Panc1 (cell line): Measurements from ENCODE around the gene FTO.

ENCODE experiments used
- POLR2AphosphoS5 ChIP-seq: IDR thresholded peaks from 2 replicates; pipeline ENCODE4 v1.6.1; 2012; ENCODE audit warnings: mild to moderate bottlenecking, low read depth, low read length, moderate library complexity
- REST ChIP-seq, 2 experiments: IDR thresholded peaks; 2 replicates each; pipeline ENCODE4 v1.6.1; 2011 to 2012; ENCODE audit warnings: low read depth in 2 of 2, control low read depth in 1 of 2, low read length in 1 of 2, mild to moderate bottlenecking in 1 of 2, moderate library complexity in 1 of 2; ENCODE audit not compliant: insufficient read depth in 1 of 2
- SIN3A ChIP-seq: IDR thresholded peaks from 2 replicates; pipeline ENCODE4 v1.6.1; 2012; ENCODE audit warnings: low read depth, mild to moderate bottlenecking, low read length, moderate library complexity, borderline replicate concordance; ENCODE audit not compliant: insufficient read depth
- TCF7L2 ChIP-seq: IDR thresholded peaks from 2 replicates; pipeline ENCODE4 v1.6.1; 2011; ENCODE audit warnings: mild to moderate bottlenecking, low read depth, low read length, inconsistent platforms
- TF ChIP-seq, protein P1 (sequence below): fragments of 450-650 bp; IDR thresholded peaks from 2 replicates; pipeline ENCODE4 v1.5.1; 2017; ENCODE audit warnings: mild to moderate bottlenecking

GRCh38 chr16:53816211-53816836 is 112.4 kb downstream of the FTO start:
- TF ChIP-seq, protein P1, sequence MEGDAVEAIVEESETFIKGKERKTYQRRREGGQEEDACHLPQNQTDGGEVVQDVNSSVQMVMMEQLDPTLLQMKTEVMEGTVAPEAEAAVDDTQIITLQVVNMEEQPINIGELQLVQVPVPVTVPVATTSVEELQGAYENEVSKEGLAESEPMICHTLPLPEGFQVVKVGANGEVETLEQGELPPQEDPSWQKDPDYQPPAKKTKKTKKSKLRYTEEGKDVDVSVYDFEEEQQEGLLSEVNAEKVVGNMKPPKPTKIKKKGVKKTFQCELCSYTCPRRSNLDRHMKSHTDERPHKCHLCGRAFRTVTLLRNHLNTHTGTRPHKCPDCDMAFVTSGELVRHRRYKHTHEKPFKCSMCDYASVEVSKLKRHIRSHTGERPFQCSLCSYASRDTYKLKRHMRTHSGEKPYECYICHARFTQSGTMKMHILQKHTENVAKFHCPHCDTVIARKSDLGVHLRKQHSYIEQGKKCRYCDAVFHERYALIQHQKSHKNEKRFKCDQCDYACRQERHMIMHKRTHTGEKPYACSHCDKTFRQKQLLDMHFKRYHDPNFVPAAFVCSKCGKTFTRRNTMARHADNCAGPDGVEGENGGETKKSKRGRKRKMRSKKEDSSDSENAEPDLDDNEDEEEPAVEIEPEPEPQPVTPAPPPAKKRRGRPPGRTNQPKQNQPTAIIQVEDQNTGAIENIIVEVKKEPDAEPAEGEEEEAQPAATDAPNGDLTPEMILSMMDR = no peak
- TF ChIP-seq POLR2AphosphoS5 = no peak
- no peak for TF ChIP-seq SIN3A
- TF ChIP-seq TCF7L2 = no peak
- TF ChIP-seq REST (IDR thresholded peaks at IDR 0.05; ENCODE audit: insufficient read depth in 1 of 2, low read depth in 2 of 2, low read length in 1 of 2) = no peak
